ENCODE results near the gene PTK7.
"Not testable (repeated sequence)": the region's sequence is repeated elsewhere in the genome, so short reads cannot be mapped to it uniquely, and the experiment has no call there.

PTK7 gene

GRCh38 chr6:43119482-43119881, 43.4 kb downstream of the PTK7 start:
- DNase-seq (ENCODE audit: low read depth): no peak

- no peak for DNase-seq (ENCODE audit: low read depth)
Observed at GRCh38 chr6:43120101-43120763, 44.1 kb downstream of the PTK7 start.

GRCh38 chr6:43120944-43121913, 45.1 kb downstream of the PTK7 start:
- DNase-seq (ENCODE audit: low read depth): no peak

- no peak for DNase-seq (ENCODE audit: low read depth)
Observed at GRCh38 chr6:43122146-43122545, 46.0 kb downstream of the PTK7 start.

- DNase-seq (ENCODE audit: low read depth): no peak
Observed at GRCh38 chr6:43123461-43124314, 47.6 kb downstream of the PTK7 start.

- no peak for DNase-seq (ENCODE audit: low read depth)
Observed at GRCh38 chr6:43124481-43124880, 48.4 kb downstream of the PTK7 start.

- no peak for DNase-seq (ENCODE audit: low read depth)
Observed at GRCh38 chr6:43125119-43125518, 49.0 kb downstream of the PTK7 start.

- DNase-seq (ENCODE audit: low read depth): no peak
Observed at GRCh38 chr6:43125555-43125954, 49.4 kb downstream of the PTK7 start.

- DNase-seq (ENCODE audit: low read depth): no peak
Observed at GRCh38 chr6:43127180-43127579, 51.1 kb downstream of the PTK7 start.

- DNase-seq (ENCODE audit: low read depth): no peak
Observed at GRCh38 chr6:43127877-43128276, 51.8 kb downstream of the PTK7 start.

- no peak for DNase-seq (ENCODE audit: low read depth)
Observed at GRCh38 chr6:43128926-43129325, 52.8 kb downstream of the PTK7 start.

GRCh38 chr6:43129434-43130194, 53.5 kb downstream of the PTK7 start:
- no peak for DNase-seq (ENCODE audit: low read depth)

GRCh38 chr6:43130429-43130828, 54.3 kb downstream of the PTK7 start:
- DNase-seq (ENCODE audit: low read depth): no peak

GRCh38 chr6:43131379-43131778, 55.3 kb downstream of the PTK7 start:
- DNase-seq (ENCODE audit: low read depth): not testable (repeated sequence)

GRCh38 chr6:43138267-43138666, 62.2 kb downstream of the PTK7 start:
- no peak for DNase-seq (ENCODE audit: low read depth)

- not testable (repeated sequence) for DNase-seq (ENCODE audit: low read depth)
Observed at GRCh38 chr6:43139973-43140372, 63.9 kb downstream of the PTK7 start.

- DNase-seq (ENCODE audit: low read depth): no peak
Observed at GRCh38 chr6:43141644-43142043, 65.5 kb downstream of the PTK7 start.

GRCh38 chr6:43142101-43142500, 66.0 kb downstream of the PTK7 start:
- DNase-seq (ENCODE audit: low read depth): no peak

GRCh38 chr6:43143235-43144128, 67.4 kb downstream of the PTK7 start:
- peak; percentile 46 for DNase-seq (ENCODE audit: low read depth)

GRCh38 chr6:43144879-43145278, 68.8 kb downstream of the PTK7 start:
- DNase-seq (ENCODE audit: low read depth): no peak

- DNase-seq (ENCODE audit: low read depth): no peak
Observed at GRCh38 chr6:43146261-43146660, 70.1 kb downstream of the PTK7 start.
